ENCODE measurements around the gene SDK1. TPM values are rescaled to one million over a fixed set of nuclear protein-coding genes. Genes with fewer than 3 reads are reported as not detected.

SDK1 gene
- total RNA-seq, 4 donors from 2014 or later = 3.7 to 80.9 (median 13.1) TPM

DNA sequence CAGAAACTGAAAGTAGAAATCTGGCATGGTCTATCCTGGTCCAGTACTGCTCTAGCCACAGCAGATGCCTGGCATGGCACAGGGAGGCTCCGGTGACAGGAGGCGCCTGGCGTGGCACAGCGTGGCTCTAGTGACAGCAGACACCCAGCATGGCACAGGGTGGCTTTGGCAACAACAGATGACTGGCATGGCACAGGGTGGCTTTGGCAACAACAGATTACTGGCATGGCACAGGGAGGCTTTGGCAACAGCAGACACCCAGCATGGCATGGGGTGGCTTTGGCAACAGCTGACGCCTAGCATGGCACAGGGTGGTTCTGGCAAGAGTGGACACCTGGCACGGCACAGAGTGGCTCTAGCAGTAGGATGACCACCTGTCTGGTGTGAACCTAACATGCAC lies 900.5 kb downstream of the SDK1 start:
- Histone ChIP-seq H3K4me1 (no peaks in the 10 kb centered on the region), H3K36me3 (no peaks in the 10 kb centered on the region), H3K9me3 (no peaks in the 10 kb centered on the region), H3K27me3 (no peaks in the 10 kb centered on the region), H3K4me3 (no peak overlapping the region), H3K27ac (no peak overlapping the region)
- no peak for DNase-seq
- TF ChIP-seq, protein P1, sequence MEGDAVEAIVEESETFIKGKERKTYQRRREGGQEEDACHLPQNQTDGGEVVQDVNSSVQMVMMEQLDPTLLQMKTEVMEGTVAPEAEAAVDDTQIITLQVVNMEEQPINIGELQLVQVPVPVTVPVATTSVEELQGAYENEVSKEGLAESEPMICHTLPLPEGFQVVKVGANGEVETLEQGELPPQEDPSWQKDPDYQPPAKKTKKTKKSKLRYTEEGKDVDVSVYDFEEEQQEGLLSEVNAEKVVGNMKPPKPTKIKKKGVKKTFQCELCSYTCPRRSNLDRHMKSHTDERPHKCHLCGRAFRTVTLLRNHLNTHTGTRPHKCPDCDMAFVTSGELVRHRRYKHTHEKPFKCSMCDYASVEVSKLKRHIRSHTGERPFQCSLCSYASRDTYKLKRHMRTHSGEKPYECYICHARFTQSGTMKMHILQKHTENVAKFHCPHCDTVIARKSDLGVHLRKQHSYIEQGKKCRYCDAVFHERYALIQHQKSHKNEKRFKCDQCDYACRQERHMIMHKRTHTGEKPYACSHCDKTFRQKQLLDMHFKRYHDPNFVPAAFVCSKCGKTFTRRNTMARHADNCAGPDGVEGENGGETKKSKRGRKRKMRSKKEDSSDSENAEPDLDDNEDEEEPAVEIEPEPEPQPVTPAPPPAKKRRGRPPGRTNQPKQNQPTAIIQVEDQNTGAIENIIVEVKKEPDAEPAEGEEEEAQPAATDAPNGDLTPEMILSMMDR (IDR thresholded peaks at IDR 0.05) = no peak
- TF ChIP-seq POLR2A (IDR thresholded peaks at IDR 0.05) = no peak

DNA sequence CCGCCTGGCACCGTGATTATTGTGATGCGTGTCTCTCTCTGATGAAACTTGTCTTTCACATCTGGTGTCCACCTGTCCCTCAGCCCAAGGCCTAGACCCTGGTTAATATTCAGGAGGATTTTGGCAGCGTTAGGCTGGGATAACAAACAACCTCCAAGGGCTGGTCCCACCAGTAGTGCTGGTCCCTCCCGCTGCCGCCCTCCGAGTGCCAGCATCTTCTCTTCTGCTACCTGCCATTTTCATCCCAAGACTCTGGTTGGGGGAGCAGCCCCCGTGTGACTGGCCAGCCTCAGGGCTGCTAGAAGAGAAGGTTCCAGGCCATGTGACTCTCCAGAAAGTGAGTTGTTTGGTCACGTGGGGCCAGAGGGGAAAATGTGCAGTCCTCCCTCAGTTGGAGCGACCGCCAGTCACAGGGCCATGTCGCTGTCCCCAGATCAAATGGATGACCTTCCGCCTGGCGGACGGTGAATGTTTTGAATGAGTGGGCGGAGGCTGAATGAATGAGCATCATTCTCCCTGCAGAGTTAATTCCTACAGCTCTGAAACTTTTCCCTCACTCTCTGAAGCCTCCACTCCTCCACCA lies 901.2 kb downstream of the SDK1 start:
- H3K36me3 ChIP-seq = no peaks in the 10 kb centered on the region
- no peak overlapping the region for H3K27ac ChIP-seq
- no peaks in the 10 kb centered on the region for H3K4me1 ChIP-seq
- TF ChIP-seq, protein P1 (IDR thresholded peaks at IDR 0.05) = no peak
- TF ChIP-seq POLR2A (IDR thresholded peaks at IDR 0.05) = no peak
- H3K9me3 ChIP-seq = no peaks in the 10 kb centered on the region
- no peaks in the 10 kb centered on the region for H3K27me3 ChIP-seq
- no peak for DNase-seq
- H3K4me3 ChIP-seq = no peak overlapping the region

DNA sequence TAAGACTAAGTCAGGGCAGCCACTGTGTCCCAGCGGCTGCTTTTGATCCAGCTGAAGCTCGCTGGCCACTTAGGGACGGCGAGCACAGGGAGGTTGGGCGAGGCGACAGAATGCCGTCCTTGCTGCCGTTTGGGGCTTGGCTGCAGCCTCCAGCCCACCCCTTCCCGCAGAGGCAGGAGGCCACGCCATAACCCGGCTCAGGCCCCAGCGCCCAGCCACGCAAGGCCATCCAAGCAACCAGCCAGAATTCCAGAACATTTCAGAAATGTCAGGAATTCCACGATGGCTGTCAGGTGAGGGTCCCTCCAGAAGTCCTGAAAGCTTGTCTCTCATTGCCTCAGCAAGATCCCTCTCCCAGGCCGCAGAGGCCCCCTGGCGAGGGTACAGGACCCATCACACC lies 901.9 kb downstream of the SDK1 start:
- Histone ChIP-seq H3K4me3 (no peak overlapping the region), H3K9me3 (no peaks in the 10 kb centered on the region), H3K27me3 (no peaks in the 10 kb centered on the region), H3K36me3 (no peaks in the 10 kb centered on the region), H3K4me1 (no peaks in the 10 kb centered on the region), H3K27ac (no peak overlapping the region)
- no peak for DNase-seq
- TF ChIP-seq, protein P1 (IDR thresholded peaks at IDR 0.05) = no peak
- TF ChIP-seq POLR2A (IDR thresholded peaks at IDR 0.05) = no peak

DNA sequence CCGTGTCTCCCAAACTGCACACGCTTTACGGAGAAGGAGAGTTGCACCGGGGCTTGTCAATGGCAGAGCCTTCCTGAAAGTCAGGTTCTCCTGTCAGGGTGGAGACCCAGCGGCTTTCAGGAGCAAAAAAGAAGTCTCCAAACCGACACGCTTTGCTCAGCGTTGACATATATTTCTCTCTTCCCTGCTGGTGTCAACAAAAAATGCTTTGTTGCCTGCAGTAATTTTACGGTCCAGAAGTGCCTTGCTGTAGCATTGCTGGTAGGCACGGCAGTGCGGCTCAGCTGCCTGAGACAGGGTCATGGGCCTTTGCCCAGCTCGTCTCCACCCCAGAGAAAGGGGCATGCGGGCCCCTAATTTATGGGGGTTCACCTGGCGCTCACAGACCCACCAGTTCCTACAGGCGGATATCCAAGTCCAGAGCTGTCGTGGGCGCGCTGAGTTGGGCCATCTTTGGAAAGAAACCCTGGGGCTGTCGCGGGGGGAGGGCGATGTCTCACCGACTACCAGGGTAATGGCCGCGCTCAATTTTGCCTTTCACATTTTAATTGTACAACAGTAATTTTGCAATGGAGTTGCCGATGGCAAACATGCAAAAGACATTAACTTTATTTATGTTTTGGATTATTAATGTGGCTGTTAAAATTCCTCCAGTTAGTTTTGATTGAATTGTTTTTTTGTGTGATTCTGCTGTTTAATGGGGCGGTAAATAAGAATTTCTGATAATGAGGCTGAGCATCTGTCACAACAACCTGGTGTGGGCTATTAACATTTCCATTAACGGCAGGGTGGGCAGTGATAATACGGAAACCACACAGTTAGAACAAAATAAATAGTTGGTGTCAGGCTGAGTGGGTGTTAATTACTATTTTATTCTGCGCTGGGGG lies 902.8 kb downstream of the SDK1 start:
- H3K4me1 ChIP-seq = no peaks in the 10 kb centered on the region
- no peaks in the 10 kb centered on the region for H3K9me3 ChIP-seq
- H3K27me3 ChIP-seq = no peaks in the 10 kb centered on the region
- H3K27ac ChIP-seq = no peak overlapping the region
- no peak for DNase-seq
- TF ChIP-seq, protein P1 (IDR thresholded peaks at IDR 0.05) = no peak
- no peak for TF ChIP-seq POLR2A (IDR thresholded peaks at IDR 0.05)
- no peak overlapping the region for H3K4me3 ChIP-seq
- H3K36me3 ChIP-seq = no peaks in the 10 kb centered on the region

DNA sequence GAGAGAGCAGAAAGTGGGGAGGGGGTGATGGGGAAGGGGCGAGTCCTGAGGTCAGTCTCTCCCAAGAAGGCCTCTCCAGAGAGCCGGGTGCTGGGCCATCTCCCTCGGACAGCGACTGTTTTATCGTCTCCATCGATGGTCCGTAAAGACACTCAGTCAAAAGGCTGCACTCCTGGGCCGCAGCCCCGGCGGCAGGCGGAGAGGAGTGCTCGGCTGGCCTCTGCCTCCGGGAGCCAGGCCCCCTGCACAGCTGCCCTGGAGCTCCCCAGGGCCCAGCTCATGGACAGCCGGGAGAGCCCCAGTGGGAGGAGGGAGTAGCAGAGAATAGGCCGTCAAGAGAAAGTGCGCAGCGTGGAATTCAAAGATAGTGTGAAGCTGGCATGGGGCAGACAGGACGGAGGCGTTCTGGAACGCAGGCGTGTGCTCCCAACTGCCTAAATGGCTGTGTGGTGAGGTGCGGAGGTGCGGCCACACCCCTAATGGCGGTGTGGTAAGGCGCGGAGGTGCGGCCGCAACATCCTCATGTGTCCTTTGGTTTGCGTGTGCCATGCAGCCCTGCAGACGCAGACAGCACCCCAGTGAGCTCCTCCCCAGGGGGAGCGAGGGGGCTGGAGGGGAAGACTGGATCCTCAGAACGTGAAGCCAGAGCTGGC lies 903.6 kb downstream of the SDK1 start:
- H3K4me1 ChIP-seq = no peaks in the 10 kb centered on the region
- H3K9me3 ChIP-seq = no peaks in the 10 kb centered on the region
- H3K27ac ChIP-seq = no peak overlapping the region
- no peak for DNase-seq
- H3K27me3 ChIP-seq = no peaks in the 10 kb centered on the region
- H3K36me3 ChIP-seq = no peaks in the 10 kb centered on the region
- H3K4me3 ChIP-seq = peak overlapping the region in 1 of 4 donors; percentile 5
- TF ChIP-seq, protein P1 (IDR thresholded peaks at IDR 0.05) = no peak
- no peak for TF ChIP-seq POLR2A (IDR thresholded peaks at IDR 0.05)
